ENCODE measurements around the gene LAPTM5. TPM values are rescaled to one million over a fixed set of nuclear protein-coding genes. Genes with fewer than 3 reads are reported as not detected.
"Not testable (repeated sequence)": the region's sequence is repeated elsewhere in the genome, so short reads cannot be mapped to it uniquely, and the experiment has no call there.

The LAPTM5 gene
- total and polyA plus RNA-seq, 8 donors = 4.6 to 48.4 (median 35.4) TPM

- no peak for DNase-seq
- intact Hi-C loops (cut with DNase I; ENCODE audit: low total_unique reads) = no loop called here
- no peak for TF ChIP-seq POLR2A (IDR thresholded peaks at IDR 0.05)
- no peak for TF ChIP-seq EP300 (IDR thresholded peaks at IDR 0.05)
- TF ChIP-seq POLR2AphosphoS5 (IDR thresholded peaks at IDR 0.05) = no peak
- TF ChIP-seq CTCF (IDR thresholded peaks at IDR 0.05) = no peak
- peaks cover 3 to 49% (median 13%) of the 10 kb centered on the region in 3 donors for H3K27me3 ChIP-seq
- 38 to 52% (median 43%) methylated on average over 7 of the region's 7 CpGs for WGBS, 5 donors
- no peaks in the 10 kb centered on the region for H3K36me3 ChIP-seq
- H3K4me1 ChIP-seq = peaks cover 0 to 10% (median 7%) of the 10 kb centered on the region in 4 donors
- no peak overlapping the region for H3K4me3 ChIP-seq
- H3K27ac ChIP-seq = no peak overlapping the region
- no peaks in the 10 kb centered on the region for H3K9me3 ChIP-seq
Observed at GRCh38 chr1:30689901-30690645, 67.5 kb downstream of the LAPTM5 start.

GRCh38 chr1:30688920-30689794, 68.4 kb downstream of the LAPTM5 start:
- H3K27ac ChIP-seq = no peak overlapping the region
- peaks cover 0 to 14% (median 10%) of the 10 kb centered on the region in 4 donors for H3K4me1 ChIP-seq
- DNase-seq = no peak
- TF ChIP-seq EP300 (IDR thresholded peaks at IDR 0.05) (no peak), POLR2A (IDR thresholded peaks at IDR 0.05) (no peak), POLR2AphosphoS5 (IDR thresholded peaks at IDR 0.05) (no peak), CTCF (IDR thresholded peaks at IDR 0.05) (no peak)
- peaks cover 3 to 59% (median 22%) of the 10 kb centered on the region in 3 donors for H3K27me3 ChIP-seq
- H3K4me3 ChIP-seq = no peak overlapping the region
- intact Hi-C loops (cut with DNase I; ENCODE audit: low total_unique reads) = no loop called here
- no peaks in the 10 kb centered on the region for H3K9me3 ChIP-seq
- WGBS, 5 donors = 68 to 83% (median 72%) methylated on average over 11 of the region's 11 CpGs
- H3K36me3 ChIP-seq = no peaks in the 10 kb centered on the region

GRCh38 chr1:30688516-30688915, 69.1 kb downstream of the LAPTM5 start:
- DNase-seq; H3K36me3 ChIP-seq; H3K27ac ChIP-seq; H3K9me3 ChIP-seq; H3K4me3 ChIP-seq; intact Hi-C loops (cut with DNase I; ENCODE audit: low total_unique reads): not testable (repeated sequence)
- peaks cover 6 to 65% (median 29%) of the 10 kb centered on the region in 3 donors for H3K27me3 ChIP-seq
- peaks cover 0 to 14% (median 10%) of the 10 kb centered on the region in 4 donors for H3K4me1 ChIP-seq
- WGBS, 5 donors = 86 to 92% (median 88%) methylated on average over 9 of the region's 9 CpGs

- no peak for DNase-seq
- peaks cover 7 to 65% (median 30%) of the 10 kb centered on the region in 3 donors for H3K27me3 ChIP-seq
- H3K27ac ChIP-seq = no peak overlapping the region
- H3K4me3 ChIP-seq = no peak overlapping the region
- TF ChIP-seq POLR2A (IDR thresholded peaks at IDR 0.05) (no peak), CTCF (IDR thresholded peaks at IDR 0.05) (no peak), EP300 (IDR thresholded peaks at IDR 0.05) (no peak), POLR2AphosphoS5 (IDR thresholded peaks at IDR 0.05) (no peak)
- no peaks in the 10 kb centered on the region for H3K36me3 ChIP-seq
- intact Hi-C loops (cut with DNase I; ENCODE audit: low total_unique reads) = no loop called here
- 91 to 96% (median 93%) methylated on average over 6 of the region's 6 CpGs for WGBS, 5 donors
- H3K9me3 ChIP-seq = no peaks in the 10 kb centered on the region
- H3K4me1 ChIP-seq = peaks cover 0 to 14% (median 10%) of the 10 kb centered on the region in 4 donors
Observed at GRCh38 chr1:30687886-30688285, 69.7 kb downstream of the LAPTM5 start.
